Kidney epithelial cell (primary cell): ENCODE measurements around the gene PPM1M. TPM values are rescaled to one million over a fixed set of nuclear protein-coding genes. Genes with fewer than 3 reads are reported as not detected.

Experiments
- DNase-seq: peaks from one replicate; pipeline ENCODE4 v3.0.0-alpha.2; 2010; ENCODE audit warnings: low read depth
- H3K27me3 ChIP-seq: 2 replicates; pipeline ENCODE4 v1.6.0; 2011; ENCODE audit warnings: low read length; ENCODE audit not compliant: control insufficient read depth, insufficient read depth
- H3K36me3 ChIP-seq: 2 replicates; pipeline ENCODE4 v1.5.1; 2011; ENCODE audit warnings: low read length; ENCODE audit not compliant: control insufficient read depth, insufficient read depth
- H3K4me3 ChIP-seq: 2 replicates; pipeline ENCODE4 v1.5.1; 2011; ENCODE audit warnings: low read depth, mild to moderate bottlenecking, control low read depth, low read length
- total RNA-seq: library from RNA; depleted of rRNA; stranded (reverse); fragments of >200 nt; gene quantifications from 2 replicates; pipeline ENCODE4 v1.2.3, GENCODE V29; 2015
- TF ChIP-seq, protein P1 (sequence below): IDR thresholded peaks from 2 replicates; pipeline ENCODE4 v1.5.1; 2011; ENCODE audit warnings: mild to moderate bottlenecking, moderate library complexity, low read length, control low read depth, inconsistent platforms; ENCODE audit not compliant: insufficient read depth, poor library complexity, severe bottlenecking

The PPM1M gene
- total RNA-seq, 1 donor from 2014 or later: 6.1 TPM

DNA sequence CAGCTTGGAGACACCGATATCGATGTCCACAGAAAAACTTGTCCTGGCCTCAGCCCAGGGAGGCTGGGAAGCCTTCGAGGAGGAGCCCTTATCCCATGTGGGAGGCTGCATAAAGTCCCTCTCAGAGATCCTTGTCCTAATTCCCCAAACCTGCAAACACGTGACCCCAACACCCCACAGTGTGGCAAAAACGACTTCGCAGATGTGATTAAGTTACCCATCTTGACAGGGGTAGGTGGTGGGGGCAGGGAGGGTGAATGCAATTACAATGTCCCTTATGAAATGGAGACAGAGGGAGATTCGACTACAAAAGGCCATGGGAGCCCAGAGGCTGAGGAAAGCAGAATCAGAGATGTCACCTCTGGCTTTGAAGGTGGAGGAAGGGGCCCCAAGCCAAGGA lies 17.8 kb upstream of the PPM1M start:
- TF ChIP-seq, protein P1, sequence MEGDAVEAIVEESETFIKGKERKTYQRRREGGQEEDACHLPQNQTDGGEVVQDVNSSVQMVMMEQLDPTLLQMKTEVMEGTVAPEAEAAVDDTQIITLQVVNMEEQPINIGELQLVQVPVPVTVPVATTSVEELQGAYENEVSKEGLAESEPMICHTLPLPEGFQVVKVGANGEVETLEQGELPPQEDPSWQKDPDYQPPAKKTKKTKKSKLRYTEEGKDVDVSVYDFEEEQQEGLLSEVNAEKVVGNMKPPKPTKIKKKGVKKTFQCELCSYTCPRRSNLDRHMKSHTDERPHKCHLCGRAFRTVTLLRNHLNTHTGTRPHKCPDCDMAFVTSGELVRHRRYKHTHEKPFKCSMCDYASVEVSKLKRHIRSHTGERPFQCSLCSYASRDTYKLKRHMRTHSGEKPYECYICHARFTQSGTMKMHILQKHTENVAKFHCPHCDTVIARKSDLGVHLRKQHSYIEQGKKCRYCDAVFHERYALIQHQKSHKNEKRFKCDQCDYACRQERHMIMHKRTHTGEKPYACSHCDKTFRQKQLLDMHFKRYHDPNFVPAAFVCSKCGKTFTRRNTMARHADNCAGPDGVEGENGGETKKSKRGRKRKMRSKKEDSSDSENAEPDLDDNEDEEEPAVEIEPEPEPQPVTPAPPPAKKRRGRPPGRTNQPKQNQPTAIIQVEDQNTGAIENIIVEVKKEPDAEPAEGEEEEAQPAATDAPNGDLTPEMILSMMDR: no peak
- Histone ChIP-seq H3K4me3 (no peak overlapping the region), H3K27me3 (no peaks in the 10 kb centered on the region), H3K36me3 (peaks cover 6% of the 10 kb centered on the region)
- DNase-seq: no peak

DNA sequence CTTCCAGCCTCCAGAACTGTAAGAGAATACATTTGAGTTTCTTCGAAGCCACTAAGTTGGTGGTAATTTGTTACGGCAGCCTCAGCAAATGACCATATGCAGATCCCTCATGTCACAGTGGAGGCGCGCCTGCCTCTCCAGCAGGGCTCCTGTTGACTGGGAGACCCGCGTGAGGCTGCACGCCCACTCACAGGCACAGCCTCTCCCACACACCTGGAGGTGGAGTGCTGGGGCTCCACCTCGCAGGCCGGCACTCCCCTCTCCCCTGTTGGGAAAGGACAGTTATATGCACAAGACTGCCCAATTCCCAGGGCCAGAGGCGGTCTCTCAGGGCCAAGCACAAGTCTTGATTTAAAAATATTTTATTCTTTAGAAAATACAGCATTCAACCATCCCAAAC lies 17.3 kb upstream of the PPM1M start:
- Histone ChIP-seq H3K27me3 (no peaks in the 10 kb centered on the region), H3K36me3 (peaks cover 6% of the 10 kb centered on the region), H3K4me3 (no peak overlapping the region)
- no peak for DNase-seq
- TF ChIP-seq, protein P1: no peak

DNA sequence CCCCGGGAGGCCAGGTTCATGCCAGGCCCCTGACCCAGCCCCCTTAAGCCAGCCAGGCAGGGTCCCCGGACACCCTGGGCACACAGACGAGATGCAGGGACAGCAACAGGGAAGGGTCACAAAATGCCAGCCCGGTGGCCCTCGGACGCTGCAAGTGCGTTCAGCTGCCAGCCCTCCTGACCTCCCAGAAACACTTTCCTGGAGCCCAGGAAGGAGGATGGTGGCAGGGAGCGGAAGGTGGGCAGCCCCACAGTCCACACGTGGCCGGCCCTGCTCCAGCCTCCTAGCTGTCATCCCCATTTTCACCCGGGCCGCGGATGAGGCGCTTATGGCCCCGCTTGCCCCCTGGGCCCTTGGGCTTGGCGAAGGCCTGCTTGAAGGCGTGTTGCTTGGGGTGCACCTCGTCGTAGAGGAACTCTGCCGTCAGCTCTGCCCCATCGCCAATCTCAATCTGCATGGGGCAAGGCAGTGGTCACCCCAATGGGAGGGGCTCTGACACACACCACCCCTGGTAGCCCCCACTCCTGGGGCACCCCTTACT lies 16.7 kb upstream of the PPM1M start:
- Histone ChIP-seq H3K27me3 (no peaks in the 10 kb centered on the region), H3K36me3 (peaks cover 6% of the 10 kb centered on the region), H3K4me3 (no peak overlapping the region)
- no peak for DNase-seq
- TF ChIP-seq, protein P1: no peak

DNA sequence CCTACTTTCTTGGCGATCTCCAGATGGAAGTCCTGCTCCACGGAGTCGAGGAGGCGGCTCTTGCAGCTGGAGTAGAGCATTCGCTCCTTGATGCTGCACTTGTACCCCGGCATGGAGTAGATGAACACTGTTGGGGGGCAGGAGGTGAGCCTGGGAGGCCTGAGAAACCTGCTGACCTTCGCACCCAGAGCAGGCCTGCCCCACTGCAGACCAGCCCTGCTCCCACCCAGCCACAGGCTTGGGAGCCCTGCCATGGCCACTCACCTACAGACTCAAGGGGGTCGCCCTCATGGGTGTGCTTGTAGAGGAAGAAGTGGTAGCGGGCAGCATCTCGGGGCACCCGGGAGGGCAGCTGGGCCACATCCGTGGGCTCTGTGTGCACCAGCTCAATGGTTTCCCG lies 15.9 kb upstream of the PPM1M start:
- Histone ChIP-seq H3K36me3 (peaks cover 6% of the 10 kb centered on the region), H3K27me3 (no peaks in the 10 kb centered on the region), H3K4me3 (no peak overlapping the region)
- TF ChIP-seq, protein P1: no peak
- no peak for DNase-seq

DNA sequence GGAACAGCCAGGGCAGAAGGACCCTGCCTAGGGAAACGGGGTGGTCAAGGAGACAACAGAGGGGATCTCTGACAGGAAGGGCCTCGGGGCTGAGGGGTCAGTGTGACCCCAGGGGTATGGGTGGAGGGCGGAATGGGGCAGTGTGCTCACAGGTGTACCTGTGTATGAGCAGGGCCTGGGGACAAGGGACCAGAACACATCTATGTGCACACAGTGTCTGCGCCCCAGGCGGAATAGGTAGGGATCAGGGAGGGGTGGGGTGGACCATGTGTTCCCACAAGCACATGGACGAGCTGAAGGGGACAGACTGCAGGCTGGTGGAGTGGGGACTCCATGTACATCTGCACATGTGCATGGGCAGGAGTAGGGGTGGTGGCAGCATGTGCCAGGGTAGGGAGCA lies 15.1 kb upstream of the PPM1M start:
- H3K4me3 ChIP-seq: no peak overlapping the region
- peaks cover 8% of the 10 kb centered on the region for H3K36me3 ChIP-seq
- TF ChIP-seq, protein P1: no peak
- H3K27me3 ChIP-seq: no peaks in the 10 kb centered on the region
- DNase-seq: no peak

DNA sequence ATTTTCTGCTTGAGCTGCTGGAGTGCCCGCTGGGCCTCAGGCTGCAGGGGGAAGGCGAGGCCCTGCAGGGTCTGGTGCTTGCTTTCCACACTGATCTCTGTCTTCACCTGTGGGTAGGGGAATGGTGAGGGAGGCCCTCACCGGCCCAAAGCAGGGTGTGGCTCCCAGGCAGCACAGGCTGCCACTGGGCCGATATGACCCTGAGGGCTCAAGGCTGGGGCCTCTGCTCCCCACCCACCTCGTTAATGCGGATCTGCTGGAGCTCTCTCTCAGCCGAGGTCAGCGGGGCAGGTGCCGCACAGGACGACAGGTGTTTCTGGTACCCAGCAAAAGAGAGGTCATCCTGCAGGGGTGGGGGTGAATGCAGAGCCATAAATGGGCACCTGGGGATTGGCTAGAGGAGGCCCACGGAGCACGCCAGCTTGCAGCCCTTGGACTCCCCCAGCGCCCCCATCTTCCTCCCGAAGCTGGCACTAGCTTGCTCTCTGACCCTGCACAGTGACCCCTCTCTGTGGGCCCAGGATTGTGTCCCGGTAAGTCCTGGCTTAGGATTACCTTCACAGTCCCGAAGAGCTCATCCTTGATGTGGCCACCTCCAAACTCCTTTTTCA lies 14.6 kb upstream of the PPM1M start:
- Histone ChIP-seq H3K4me3 (no peak overlapping the region), H3K36me3 (peaks cover 8% of the 10 kb centered on the region), H3K27me3 (no peaks in the 10 kb centered on the region)
- DNase-seq: no peak
- TF ChIP-seq, protein P1: no peak
